Fibroblast of peridontal ligament (primary cell): ENCODE data around the gene FHIT.

Source experiments
- DNase-seq: peaks from one replicate; pipeline ENCODE4 v3.0.0-alpha.2; 2010; ENCODE audit errors: extremely low read depth

Gene FHIT

GRCh38 chr3:59730591-59730990 lies 1520.7 kb downstream of the FHIT start:
- DNase-seq, result no peak

- no peak for DNase-seq
Observed at GRCh38 chr3:59728587-59728908, 1522.7 kb downstream of the FHIT start.

GRCh38 chr3:59727902-59728586 lies 1523.2 kb downstream of the FHIT start:
- no peak for DNase-seq

- DNase-seq, result no peak
Observed at GRCh38 chr3:59726279-59726678, 1525.0 kb downstream of the FHIT start.

- no peak for DNase-seq
Observed at GRCh38 chr3:59717679-59718205, 1533.5 kb downstream of the FHIT start.

- DNase-seq, result no peak
Observed at GRCh38 chr3:59714066-59714465, 1537.2 kb downstream of the FHIT start.

- no peak for DNase-seq
Observed at GRCh38 chr3:59710554-59710953, 1540.7 kb downstream of the FHIT start.

GRCh38 chr3:59709702-59710553 lies 1541.3 kb downstream of the FHIT start:
- DNase-seq, result no peak

- no peak for DNase-seq
Observed at GRCh38 chr3:59708202-59708601, 1543.0 kb downstream of the FHIT start.

GRCh38 chr3:59704292-59704691 lies 1547.0 kb downstream of the FHIT start:
- DNase-seq, result no peak

- DNase-seq, result no peak
Observed at GRCh38 chr3:59699648-59700320, 1551.5 kb downstream of the FHIT start.
